HG02943 (cell line): ENCODE measurements around the gene HNF1B.
"Not testable (repeated sequence)": the region's sequence is repeated elsewhere in the genome, so short reads cannot be mapped to it uniquely, and the experiment has no call there.

Experiments used
- ATAC-seq: cut with Tn5 transposase; IDR thresholded peaks from one replicate; pipeline ENCODE4 v1.9.1; 2021; ENCODE audit warnings: mild to moderate bottlenecking, low read depth, moderate library complexity; ENCODE audit not compliant: unreplicated experiment

HNF1B gene, protein sequence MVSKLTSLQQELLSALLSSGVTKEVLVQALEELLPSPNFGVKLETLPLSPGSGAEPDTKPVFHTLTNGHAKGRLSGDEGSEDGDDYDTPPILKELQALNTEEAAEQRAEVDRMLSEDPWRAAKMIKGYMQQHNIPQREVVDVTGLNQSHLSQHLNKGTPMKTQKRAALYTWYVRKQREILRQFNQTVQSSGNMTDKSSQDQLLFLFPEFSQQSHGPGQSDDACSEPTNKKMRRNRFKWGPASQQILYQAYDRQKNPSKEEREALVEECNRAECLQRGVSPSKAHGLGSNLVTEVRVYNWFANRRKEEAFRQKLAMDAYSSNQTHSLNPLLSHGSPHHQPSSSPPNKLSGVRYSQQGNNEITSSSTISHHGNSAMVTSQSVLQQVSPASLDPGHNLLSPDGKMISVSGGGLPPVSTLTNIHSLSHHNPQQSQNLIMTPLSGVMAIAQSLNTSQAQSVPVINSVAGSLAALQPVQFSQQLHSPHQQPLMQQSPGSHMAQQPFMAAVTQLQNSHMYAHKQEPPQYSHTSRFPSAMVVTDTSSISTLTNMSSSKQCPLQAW

DNA sequence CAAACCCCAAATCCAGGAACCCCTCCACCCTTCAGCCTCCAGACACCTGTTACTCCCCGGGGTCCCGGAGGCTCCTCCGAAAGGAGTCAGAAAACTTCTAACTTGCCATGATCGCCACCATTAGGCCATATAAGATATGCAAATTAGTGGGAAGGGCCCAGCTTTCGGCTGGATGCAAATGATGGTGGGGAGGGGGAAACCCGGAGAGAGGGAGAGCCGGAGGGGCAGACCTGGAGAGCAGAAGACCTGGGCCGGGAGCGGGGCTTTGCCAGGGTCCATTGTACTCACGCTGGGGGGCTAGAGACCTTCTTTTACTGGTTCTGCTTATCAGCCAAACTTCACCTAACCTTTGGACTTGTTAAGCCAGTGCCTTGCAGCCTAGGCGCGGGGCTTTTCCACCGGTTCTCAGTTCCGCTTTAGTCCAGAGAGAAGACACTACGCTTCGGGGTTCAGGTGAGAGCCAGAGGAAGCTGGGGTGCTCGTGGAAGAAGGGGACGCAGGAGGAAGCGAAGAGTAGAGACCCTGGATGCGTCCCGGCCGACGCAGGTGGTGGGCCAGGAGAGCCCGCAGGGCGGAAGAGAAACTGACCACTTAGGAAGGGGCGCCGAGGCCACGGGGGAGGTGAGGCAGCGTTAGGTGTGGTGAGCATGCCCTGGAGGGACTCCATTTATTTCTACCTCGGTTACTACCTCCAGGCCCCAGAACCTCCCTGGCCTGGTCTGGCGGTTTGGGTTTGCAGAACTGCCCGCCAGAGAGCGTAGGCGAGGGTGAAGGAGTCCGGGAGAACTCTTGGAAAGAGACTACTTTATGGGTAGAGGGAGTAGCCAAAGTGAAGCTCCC, at the start of gene HNF1B:
Gene HNF1B, minus strand, starts transcription at position 99 of the 840 bp plus-strand sequence. CDS start 175 bp downstream, outside the sequence.
- peak; percentile 48 for ATAC-seq

DNA sequence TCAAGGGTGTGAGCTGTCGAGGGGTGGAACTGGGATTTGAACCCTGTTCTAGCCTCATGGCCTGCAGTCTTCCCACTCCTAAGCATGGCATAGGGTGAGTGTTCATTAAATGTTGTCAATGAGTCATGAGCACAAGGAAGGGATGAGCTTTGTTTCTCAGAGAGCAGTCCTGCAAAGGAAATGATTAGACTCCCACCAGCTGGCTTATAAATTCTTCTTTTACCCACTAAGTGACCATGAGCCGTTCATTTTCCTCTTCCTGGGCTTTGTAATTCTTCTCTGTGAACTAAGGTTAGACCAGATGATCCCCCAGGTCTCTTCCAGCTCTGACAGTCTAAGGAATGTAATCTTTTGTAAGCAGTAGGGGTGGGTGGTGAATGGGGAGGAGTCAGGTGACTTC, 47.9 kb upstream of the HNF1B start:
- no peak for ATAC-seq

DNA sequence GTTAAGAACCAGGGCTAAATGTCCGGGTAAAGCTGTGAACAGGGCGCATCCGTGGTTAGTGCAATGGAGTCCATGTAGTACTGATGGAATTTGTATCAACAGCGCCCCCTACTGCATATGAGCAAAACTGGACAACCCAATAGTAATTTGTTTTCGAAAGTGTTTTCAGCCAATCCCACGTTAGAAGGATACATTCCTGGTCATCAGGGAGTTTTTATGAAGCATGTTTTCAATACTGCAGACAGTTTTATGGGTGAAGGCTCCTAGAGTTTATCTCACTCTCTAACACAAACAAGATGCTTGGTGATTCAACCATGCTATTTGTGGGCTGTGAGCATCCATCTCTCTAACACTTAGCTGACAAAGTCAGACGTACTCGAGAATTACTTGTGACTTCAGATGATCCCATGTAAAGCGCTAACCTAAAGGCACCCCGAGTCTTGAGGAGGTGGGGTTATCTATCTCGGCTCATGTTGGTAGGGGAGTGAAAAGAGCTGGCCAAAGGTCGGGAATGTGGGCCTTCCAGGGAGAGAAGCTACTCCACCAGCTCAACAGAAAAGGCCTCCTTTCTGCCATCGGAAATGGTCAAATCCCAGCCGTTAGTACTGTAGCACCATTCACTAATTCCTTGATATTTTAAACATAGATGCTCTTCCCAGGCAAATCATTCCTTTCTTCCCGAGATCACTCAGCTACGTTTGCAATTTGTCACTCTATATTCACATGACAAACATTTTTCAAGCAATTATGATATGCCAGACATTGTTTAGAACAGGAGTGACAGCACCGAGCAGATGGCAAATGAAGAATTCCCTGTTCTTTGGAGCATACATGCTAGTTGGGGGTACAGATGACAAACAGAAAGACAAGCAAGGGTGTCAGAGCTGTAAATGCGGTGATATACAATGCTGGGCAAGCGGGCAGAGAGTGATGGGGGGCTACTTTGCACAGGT, 46.9 kb upstream of the HNF1B start:
- no peak for ATAC-seq

DNA sequence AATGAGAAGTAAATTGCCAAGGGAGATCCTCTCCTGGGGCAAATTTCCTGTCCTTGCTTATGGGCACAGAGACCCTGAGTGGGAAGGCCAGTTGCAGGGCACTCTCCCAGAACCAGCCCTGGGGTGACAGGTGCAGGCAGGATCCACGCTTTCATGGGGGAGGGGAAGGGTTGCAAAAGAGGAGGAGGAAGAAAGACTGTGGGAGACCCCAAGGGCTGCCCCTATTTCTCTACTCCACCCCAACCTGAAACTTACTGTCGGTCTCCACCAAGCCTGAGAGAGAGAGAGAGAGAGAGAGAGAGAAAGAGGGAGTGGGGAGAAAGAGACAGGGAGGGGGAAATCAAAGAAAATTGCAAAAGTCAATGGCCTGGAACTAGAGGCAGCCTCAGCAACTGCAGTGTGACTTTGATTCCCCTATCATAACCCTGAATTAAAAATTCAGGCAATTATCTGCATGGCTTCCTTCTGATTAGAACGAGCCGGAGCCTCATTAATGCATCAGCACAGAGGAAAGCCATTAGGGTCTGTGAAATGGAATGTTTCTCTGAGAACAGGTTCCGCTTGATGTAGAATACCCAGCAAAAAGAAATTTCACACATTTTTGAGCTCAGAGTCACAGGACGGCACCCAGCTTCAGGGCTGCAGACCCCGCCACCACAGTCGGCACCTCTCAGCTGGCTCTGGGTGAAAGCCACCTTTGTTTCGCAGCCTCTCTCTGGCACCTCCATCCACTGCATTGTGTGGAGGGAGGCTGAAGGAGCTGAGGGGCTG, 45.1 kb upstream of the HNF1B start:
- no peak for ATAC-seq

DNA sequence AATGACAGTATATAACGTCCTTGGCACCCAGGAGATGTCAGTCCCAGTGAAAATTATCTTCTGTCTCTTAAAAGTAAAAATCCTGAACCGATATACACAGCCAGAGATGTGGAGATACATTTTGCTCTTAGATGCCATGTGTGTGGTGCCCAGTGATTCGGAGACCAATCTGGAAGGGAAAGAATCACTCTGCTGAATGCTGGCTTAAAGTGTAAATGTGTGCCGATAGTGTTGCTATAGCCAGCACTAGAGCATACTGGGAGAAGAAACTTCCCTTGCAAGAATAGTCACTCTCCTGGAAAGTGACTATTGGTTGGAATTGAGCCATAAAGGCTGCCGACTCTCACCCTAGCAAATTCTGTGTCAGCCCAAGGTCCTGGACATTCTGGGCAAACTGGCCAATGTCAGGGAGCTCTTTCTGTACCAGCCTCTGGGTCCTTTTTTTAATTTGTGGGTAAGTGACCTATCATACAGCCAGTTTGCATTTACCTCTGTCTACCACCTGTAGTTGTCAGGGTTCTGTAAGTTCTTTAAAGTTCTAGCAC, 44.2 kb upstream of the HNF1B start:
- ATAC-seq = no peak

DNA sequence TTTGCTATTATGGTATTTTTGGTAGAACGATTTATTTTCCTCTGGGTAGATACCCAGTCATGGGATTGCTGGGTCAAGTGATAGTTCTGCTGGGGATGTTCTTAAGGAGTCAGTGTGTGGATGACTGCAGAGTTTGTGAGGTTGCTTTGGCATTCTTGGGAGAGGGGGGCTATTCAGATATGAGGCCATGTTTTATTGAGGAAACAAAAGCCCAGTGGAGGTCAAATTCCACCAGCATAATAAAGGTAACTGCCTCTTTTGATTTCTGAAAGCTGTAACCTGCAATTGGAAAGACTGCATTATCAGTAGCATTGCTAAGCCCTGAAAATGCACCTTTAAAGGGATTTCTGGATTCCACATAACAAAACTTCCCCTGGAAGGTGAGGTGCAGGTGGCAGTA, 43.7 kb upstream of the HNF1B start:
- no peak for ATAC-seq

DNA sequence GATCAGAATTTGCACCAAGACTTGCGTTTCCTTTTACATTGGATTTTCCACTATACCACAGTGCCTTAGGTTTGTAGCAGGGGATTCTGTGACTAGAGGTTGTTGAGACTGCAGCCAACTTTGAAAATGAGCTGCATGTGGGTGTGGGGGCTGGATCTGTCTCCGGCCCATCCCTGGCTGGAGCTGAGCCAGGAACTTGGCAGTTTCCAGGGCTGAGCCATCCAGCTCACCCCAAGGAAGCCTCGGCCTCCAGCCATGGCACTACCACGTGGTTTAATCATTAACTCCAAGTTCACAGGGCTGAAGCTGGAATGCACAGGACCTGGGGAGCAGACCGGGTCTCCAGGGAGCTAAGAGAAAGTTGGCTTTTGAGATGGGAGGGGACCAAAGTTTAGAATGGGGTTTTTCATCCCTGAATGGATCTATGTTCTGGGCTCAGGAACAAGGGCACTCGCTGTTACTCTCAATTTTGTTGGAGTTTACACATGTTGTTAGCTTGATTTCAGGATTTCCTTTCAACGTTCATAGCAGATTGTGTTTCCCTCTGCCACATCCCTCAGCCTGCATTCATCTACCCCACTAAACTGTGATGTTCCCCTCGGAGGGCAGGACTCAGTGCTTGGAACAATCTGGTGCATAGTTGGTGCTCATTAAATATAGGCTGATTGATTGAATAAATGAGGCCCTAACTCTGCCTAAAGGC, 42.3 kb upstream of the HNF1B start:
- ATAC-seq = no peak

DNA sequence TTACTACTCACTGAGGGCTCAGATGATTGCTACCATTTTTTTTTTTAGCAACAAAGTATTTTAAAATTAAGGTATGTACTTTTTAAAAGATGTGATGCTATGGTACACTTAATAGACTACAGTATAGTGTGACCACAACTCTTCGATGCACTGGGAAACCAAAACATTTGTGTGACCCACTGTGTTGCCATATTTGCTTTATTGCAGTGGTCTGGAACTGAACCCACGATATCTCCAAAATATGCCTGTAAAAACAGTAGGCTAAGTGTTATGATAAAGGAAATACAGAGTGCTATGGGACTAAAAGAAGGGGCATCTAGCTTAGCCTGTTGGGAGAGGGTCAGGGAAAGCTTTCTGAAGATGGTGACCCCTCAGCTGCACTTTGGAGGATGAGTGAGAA, 41.6 kb upstream of the HNF1B start:
- no peak for ATAC-seq

DNA sequence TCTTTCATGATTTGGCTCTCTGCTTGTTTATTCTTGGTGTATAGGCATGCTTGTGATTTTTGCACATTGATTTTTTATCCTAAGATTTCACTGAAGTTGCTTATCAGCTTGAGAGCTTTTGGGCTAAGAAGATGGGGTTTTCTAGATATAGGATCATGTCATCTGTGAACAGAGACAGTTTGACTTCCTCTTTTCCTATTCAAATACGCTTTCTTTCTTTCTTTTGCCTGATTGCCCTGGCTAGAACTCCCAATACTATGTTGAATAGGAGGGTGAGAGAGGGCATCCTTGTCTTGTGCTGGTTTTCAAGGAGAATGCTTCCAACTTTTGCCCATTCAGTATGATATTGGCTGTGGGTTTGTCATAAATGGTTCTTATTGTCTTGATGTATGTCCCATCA, 37.6 kb upstream of the HNF1B start:
- ATAC-seq = not testable (repeated sequence)

DNA sequence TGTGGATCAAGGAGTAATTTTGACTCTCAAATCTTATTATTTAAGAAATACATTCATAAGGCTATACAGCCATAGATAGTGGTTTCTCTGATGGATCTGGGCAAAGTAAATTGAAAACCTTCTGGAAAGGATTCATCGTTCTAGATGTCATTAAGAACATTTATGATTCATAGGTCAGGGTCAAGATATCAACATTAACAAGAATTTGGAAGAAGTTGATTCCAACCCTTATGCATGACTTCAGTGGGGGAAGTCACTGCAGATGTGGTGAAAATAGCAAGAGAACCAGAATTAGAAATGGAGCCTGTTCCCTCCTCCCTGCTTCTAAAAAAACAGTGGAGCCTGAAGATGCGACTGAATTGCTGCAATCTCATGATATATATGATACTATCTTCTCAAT, 36.6 kb upstream of the HNF1B start:
- ATAC-seq = no peak

DNA sequence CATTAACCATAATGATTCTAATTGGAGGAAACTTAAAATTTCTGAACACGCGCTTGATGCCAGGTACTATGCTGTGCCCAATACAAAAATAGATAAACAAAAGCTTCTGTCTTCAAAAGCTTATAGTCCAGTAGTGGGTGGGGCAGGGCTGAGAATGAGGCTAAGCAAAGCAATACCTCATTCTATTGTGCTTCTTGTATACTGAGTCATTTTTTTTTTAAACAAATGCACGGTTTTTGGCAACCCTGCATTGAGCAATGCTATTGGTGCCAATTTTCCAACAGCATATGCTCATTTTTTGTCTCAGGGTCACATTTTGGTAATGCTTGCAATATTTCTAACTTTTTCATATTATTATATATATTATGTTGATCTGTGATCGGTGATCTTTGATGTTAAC, 34.7 kb upstream of the HNF1B start:
- no peak for ATAC-seq

DNA sequence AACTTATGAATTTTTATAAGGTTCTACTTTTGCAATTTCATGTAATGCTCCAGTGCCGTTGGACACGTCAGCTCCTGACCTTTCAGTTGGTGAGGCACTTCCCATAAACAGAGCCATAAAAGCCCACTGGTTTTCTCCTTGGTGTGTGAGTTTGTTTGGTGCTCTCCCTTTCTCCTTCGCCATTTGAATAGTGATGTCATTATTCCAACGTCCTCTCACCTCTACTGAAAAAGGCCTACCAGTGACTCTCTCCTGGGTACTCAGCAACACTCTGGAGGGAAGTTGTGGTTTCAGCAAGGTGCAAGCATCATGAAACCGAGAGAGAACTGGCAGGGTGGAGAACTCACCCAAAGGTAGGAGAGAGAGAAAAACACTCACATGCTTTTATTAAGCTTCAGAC, 29.6 kb upstream of the HNF1B start:
- no peak for ATAC-seq

DNA sequence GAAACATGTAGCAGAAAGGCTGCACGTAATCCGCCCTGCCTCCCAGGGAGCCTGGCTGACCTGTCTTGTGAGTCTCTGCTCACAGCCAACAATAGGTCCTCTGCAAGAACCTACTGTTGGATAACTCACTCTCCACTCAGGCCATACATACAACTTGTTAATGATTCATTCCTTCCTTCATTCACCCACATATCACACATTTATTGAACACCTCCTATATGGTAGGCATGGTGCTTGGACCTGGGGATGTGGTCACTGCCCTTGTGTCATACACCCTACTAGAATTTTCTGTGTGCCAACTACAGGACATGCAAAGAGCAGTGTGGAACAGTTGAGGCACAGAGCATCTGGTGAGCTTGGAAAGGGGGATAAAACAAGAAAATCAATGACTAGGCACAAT, 28.1 kb upstream of the HNF1B start:
- ATAC-seq = no peak

DNA sequence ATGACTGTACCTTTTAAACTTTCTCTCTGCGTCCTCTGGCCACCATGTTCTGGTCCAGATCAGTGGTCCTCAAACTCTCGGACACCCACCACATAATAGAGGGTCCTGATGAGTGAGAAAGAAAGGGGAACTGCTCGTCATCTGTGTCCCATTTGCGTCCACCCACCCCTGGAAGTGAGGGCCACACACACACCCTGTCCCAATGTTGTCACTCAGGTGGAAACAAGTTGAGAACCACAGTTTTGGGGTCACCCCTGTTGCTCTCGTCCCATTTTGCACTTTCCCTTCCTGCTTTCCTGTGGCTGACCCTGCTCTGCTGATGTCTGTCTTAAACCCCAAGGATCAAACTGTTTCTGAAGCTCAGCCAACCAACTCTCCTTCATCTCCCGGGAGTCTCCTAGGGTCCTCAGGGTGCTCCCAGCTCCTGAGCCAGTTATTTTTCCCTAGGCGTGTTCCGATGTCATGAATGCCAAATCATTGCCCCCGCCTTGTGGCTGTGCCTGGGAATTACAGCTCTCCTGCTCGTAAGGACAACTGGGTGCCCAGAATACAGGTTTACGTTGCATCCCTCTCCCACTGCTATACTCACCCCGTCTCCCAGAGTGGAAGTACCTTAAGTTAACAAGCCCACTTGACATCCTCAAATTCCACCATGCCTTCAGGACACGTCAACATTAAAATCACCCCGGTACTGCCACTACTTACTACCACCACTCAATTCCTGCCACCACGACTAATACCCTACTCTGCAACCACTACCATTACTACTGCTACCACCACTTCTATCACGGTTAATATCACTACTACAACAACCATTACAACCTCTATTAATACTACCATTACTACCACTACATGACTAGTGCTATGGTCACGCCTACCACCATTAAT, 26.0 kb upstream of the HNF1B start:
- ATAC-seq = no peak

DNA sequence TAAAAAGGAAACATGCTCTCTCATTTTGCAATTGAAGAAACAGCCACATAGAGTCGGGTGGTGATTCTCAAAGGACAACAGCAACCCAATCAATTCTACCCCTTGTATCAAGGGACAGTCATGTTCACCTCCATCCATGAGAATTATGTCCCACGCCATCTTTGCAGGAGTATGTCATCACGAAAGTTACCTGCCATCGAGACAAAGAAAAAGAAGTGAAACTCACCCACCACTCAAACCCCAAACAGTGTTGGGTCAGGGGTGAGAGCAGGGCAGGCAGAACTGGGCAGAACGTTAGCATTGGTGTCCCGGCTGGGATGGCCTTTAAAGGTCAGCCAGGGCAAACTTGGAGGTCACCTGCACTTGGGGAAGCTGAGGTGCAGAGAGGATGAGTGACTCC, 24.2 kb upstream of the HNF1B start:
- ATAC-seq = no peak

DNA sequence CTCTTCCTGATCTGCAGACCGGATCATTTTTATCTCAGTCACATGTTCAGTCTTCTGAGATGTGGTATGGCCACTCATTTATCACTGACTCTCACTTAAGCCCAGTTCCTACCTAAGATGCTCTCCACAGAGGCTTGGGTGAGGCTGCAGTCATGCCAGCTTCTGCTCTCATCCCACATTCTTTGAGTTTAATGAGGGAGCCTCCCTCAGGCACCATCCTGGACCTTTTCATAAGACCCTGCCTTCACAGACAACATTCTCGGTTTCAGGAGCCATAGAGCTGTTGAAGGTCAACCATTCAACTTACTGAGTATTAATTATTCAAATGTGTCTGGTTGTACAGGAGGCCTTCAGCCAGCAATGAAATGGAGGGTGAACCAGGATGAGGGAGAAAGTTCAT, 23.6 kb upstream of the HNF1B start:
- ATAC-seq = no peak

DNA sequence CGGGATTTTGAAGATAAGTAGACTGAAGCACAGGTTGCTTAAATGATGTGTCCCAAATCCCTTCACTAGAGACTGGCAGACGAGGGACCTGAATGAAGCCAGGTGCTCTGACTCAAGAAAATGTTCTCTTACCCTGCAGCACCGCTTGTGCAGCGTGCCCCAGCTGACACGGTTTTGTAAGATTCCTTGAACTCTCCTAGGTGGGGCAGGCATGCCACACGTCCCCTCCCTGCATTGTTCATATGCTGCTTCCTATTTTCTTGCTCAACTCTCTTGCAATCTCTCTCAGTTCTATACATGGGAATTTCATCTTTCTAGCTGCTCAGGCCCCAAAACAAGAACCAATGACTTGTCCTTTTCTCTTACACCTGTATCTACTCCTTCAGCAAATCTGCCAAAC, 22.1 kb upstream of the HNF1B start:
- no peak for ATAC-seq

DNA sequence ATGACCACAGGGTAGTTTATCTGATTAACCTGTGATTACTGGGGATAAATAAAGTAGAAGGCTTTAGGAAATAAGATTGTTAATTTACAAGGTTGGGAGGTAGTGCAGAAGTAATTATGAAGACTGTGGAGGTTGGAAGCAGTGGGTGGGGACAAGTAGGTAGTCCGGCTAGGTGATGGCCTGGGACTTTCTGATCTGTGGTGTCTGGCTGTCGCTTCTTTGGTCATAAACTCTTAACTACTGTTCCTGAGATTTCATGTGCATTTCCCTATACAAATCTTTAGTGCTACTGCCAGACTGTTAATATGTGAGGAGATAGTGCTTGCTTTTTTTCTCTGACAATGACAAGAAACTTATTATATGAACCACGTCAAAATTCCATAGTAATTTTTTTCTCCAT, 19.5 kb upstream of the HNF1B start:
- no peak for ATAC-seq
